RPMI7951 (cell line): ENCODE results near the gene BCL11B. TPM values are rescaled to one million over a fixed set of nuclear protein-coding genes. Genes with fewer than 3 reads are reported as not detected.

Experiments
- DNase-seq: peaks from one replicate; pipeline ENCODE4 v3.0.0-alpha.2; 2012; ENCODE audit warnings: low read depth
- total RNA-seq: library from RNA; depleted of rRNA; stranded (reverse); fragments of >200 nt; shearing (Covaris generic); gene quantifications from 2 replicates; pipeline ENCODE4 v1.2.3, GENCODE V29; 2014; rRNA removed

The BCL11B gene
- total RNA-seq, 1 experiment from 2014 or later, result 0.12 TPM

GRCh38 chr14:99119554-99120525 lies 152.2 kb downstream of the BCL11B start:
- no peak for DNase-seq

Other genes starting within 250 kb of the BCL11B start
- 43.3 and 46.9 TPM in 2 replicates for gene SETD3, start 208.7 kb upstream of the BCL11B start, total RNA-seq
- gene CCNK, start 209.2 kb upstream of the BCL11B start, total RNA-seq, result 15.0 and 15.7 TPM in 2 replicates